Liver (tissue), 9 donors: ENCODE data around the gene SH3TC2. TPM values are rescaled to one million over a fixed set of nuclear protein-coding genes. Genes with fewer than 3 reads are reported as not detected.

ENCODE experiments used
- DNase-seq: peaks from one replicate; pipeline ENCODE4 v3.0.0-alpha.2; 2017; ENCODE audit warnings: low spot score
- H3K27ac ChIP-seq, 2 donors: one replicate each; pipeline ENCODE4 v1.7.0; 2013; ENCODE audit warnings: inconsistent platforms in 2 of 2, low read length in 2 of 2, control low read depth in 1 of 2, low read depth in 1 of 2, mild to moderate bottlenecking in 1 of 2
- H3K27me3 ChIP-seq, 4 donors: one replicate each; pipeline versions ENCODE4 v1.6.1 to v1.7.0; 2013; ENCODE audit warnings: low read length in 3 of 4, inconsistent platforms in 1 of 4, mild to moderate bottlenecking in 1 of 4, moderate library complexity in 1 of 4; ENCODE audit not compliant: control insufficient read depth in 4 of 4, insufficient read depth in 4 of 4
- H3K36me3 ChIP-seq, 4 donors: one replicate each; pipeline versions ENCODE4 v1.6.1 to v1.7.0; 2013; ENCODE audit warnings: low read length in 3 of 4, mild to moderate bottlenecking in 3 of 4, low read depth in 1 of 4, moderate library complexity in 1 of 4; ENCODE audit not compliant: control insufficient read depth in 4 of 4, insufficient read depth in 3 of 4
- H3K4me1 ChIP-seq, 4 donors: one replicate each; pipeline versions ENCODE4 v1.6.1 to v1.7.0; 2013; ENCODE audit warnings: low read length in 3 of 4, mild to moderate bottlenecking in 3 of 4, moderate library complexity in 1 of 4; ENCODE audit not compliant: control insufficient read depth in 4 of 4, insufficient read depth in 4 of 4
- H3K4me3 ChIP-seq, 3 donors: one replicate each; pipeline versions ENCODE4 v1.6.1 to v1.7.0; 2013; ENCODE audit warnings: low read length in 3 of 3, control low read depth in 1 of 3, low read depth in 1 of 3, mild to moderate bottlenecking in 1 of 3
- H3K9ac ChIP-seq, 2 donors: one replicate each; pipeline ENCODE4 v1.7.0; 2013; ENCODE audit warnings: low read length in 2 of 2, mild to moderate bottlenecking in 2 of 2, moderate library complexity in 2 of 2, control low read depth in 1 of 2, low read depth in 1 of 2
- H3K9me3 ChIP-seq, 4 donors: one replicate each; pipeline versions ENCODE4 v1.6.1 to v1.7.0; 2013; ENCODE audit warnings: low read length in 3 of 4; ENCODE audit not compliant: control insufficient read depth in 4 of 4
- ATF3 ChIP-seq: IDR thresholded peaks from 2 replicates; pipeline ENCODE4 v1.6.1; 2016; ENCODE audit warnings: antibody characterized with exemption
- CTCF ChIP-seq: fragments of 150-350 bp; IDR thresholded peaks from 2 replicates; pipeline ENCODE4 v1.5.1; 2017; ENCODE audit warnings: improper control_type of control experiment, low read depth, low read length; ENCODE audit not compliant: missing input control
- EGR1 ChIP-seq, 2 donors: IDR thresholded peaks; 2 replicates each; pipeline ENCODE4 v1.6.1; 2016 to 2018; ENCODE audit warnings: antibody characterized with exemption in 2 of 2, low read depth in 2 of 2
- FOXA2 ChIP-seq: IDR thresholded peaks from 2 replicates; pipeline ENCODE4 v1.6.1; 2016; ENCODE audit warnings: antibody characterized with exemption
- GABPA ChIP-seq, 2 donors: IDR thresholded peaks in 1 of 2; conservative IDR thresholded peaks in 1 of 2; 2 replicates each; pipeline ENCODE4 v1.6.1; 2016; ENCODE audit warnings: antibody characterized with exemption in 2 of 2, mild to moderate bottlenecking in 1 of 2, moderate library complexity in 1 of 2
- HNF4A ChIP-seq, 2 donors: conservative IDR thresholded peaks; 2 replicates each; pipeline ENCODE4 v1.6.1; 2016; ENCODE audit warnings: antibody characterized with exemption in 2 of 2, mild to moderate bottlenecking in 2 of 2
- JUND ChIP-seq, 2 donors: IDR thresholded peaks; 2 replicates each; pipeline ENCODE4 v1.6.1; 2016; ENCODE audit warnings: antibody characterized with exemption in 2 of 2
- MAX ChIP-seq: IDR thresholded peaks from 2 replicates; pipeline ENCODE4 v1.6.1; 2016; ENCODE audit warnings: antibody characterized with exemption
- NR2F2 ChIP-seq: IDR thresholded peaks from 2 replicates; pipeline ENCODE4 v1.6.1; 2016; ENCODE audit warnings: antibody characterized with exemption
- REST ChIP-seq: IDR thresholded peaks from 2 replicates; pipeline ENCODE4 v1.6.1; 2016; ENCODE audit warnings: antibody characterized with exemption, mild to moderate bottlenecking
- SP1 ChIP-seq: IDR thresholded peaks from 2 replicates; pipeline ENCODE4 v1.6.1; 2018; ENCODE audit warnings: antibody characterized with exemption, mild to moderate bottlenecking
- TAF1 ChIP-seq: conservative IDR thresholded peaks from 2 replicates; pipeline ENCODE4 v1.6.1; 2016; ENCODE audit warnings: antibody characterized with exemption, mild to moderate bottlenecking
- YY1 ChIP-seq: IDR thresholded peaks from 2 replicates; pipeline ENCODE4 v1.6.1; 2016; ENCODE audit warnings: antibody characterized with exemption, mild to moderate bottlenecking
- WGBS: extraction: QIAGEN DNeasy Blood & Tissue Kit; methylation state at CpG from one replicate; pipeline ENCODE4 v1.1.7; 2013; 5-methylcytosine and 5-hydroxymethylcytosine counted together
- polyA plus RNA-seq, 2 donors: library from polyadenylated mRNA; stranded (reverse) in 1 of 2; unstranded in 1 of 2; fragments of 200-250 nt in 1 of 2; fragments of >200 nt in 1 of 2; fragmentation: Nextera tagmentation in 1 of 2; extraction: Ambion mirVana in 1 of 2; gene quantifications; one replicate each; pipeline versions ENCODE4 v1.2.1 to v1.2.3, GENCODE V29; 2013 to 2015
- total RNA-seq, 2 donors: library from RNA; depleted of rRNA; stranded (reverse); fragments of >200 nt; gene quantifications; one replicate each; pipeline ENCODE4 v1.2.3, GENCODE V29; 2014
- TF ChIP-seq, protein P1 (sequence below): IDR thresholded peaks from 2 replicates; pipeline ENCODE4 v1.6.1; 2016; ENCODE audit warnings: antibody characterized with exemption
- donor health status: healthy.
- donor health status: healthy.
- donor health status: healthy.
- donor health status: healthy.
- donor health status: healthy.

Gene SH3TC2
- total and polyA plus RNA-seq, 4 donors, result 0.31 to 6.2 (median 0.57) TPM

GRCh38 chr5:148990817-148991216 is 72.0 kb downstream of the SH3TC2 start:
- Histone ChIP-seq H3K9me3 (no peaks in the 10 kb centered on the region), H3K4me1 (no peaks in the 10 kb centered on the region), H3K4me3 (no peak overlapping the region), H3K27ac (no peak overlapping the region), H3K27me3 (no peaks in the 10 kb centered on the region), H3K9ac (no peak overlapping the region), H3K36me3 (no peaks in the 10 kb centered on the region)
- 27% methylated on average over 1 of the region's 1 CpG for WGBS
- DNase-seq, result no peak
- TF ChIP-seq NR2F2 (no peak), TAF1 (no peak)

- Histone ChIP-seq H3K4me3 (no peak overlapping the region), H3K4me1 (no peaks in the 10 kb centered on the region), H3K27ac (no peak overlapping the region), H3K9me3 (no peaks in the 10 kb centered on the region), H3K36me3 (no peaks in the 10 kb centered on the region), H3K9ac (no peak overlapping the region), H3K27me3 (no peaks in the 10 kb centered on the region)
- no peak for DNase-seq
- TF ChIP-seq REST (no peak), SP1 (no peak), YY1 (no peak), HNF4A (conservative IDR thresholded peaks at IDR 0.05) (no peak), TAF1 (no peak), CTCF (no peak), ATF3 (no peak), FOXA2 (no peak), MAX (no peak), GABPA (IDR thresholded peaks at IDR 0.05 in 1 of 2, conservative IDR thresholded peaks at IDR 0.05 in 1 of 2) (no peak), EGR1 (IDR thresholded peaks at IDR 0.05; ENCODE audit: low read depth in 2 of 2) (no peak), JUND (IDR thresholded peaks at IDR 0.05) (no peak)
- TF ChIP-seq, protein P1, sequence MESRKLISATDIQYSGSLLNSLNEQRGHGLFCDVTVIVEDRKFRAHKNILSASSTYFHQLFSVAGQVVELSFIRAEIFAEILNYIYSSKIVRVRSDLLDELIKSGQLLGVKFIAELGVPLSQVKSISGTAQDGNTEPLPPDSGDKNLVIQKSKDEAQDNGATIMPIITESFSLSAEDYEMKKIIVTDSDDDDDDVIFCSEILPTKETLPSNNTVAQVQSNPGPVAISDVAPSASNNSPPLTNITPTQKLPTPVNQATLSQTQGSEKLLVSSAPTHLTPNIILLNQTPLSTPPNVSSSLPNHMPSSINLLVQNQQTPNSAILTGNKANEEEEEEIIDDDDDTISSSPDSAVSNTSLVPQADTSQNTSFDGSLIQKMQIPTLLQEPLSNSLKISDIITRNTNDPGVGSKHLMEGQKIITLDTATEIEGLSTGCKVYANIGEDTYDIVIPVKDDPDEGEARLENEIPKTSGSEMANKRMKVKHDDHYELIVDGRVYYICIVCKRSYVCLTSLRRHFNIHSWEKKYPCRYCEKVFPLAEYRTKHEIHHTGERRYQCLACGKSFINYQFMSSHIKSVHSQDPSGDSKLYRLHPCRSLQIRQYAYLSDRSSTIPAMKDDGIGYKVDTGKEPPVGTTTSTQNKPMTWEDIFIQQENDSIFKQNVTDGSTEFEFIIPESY, result no peak
- 88% methylated on average over 2 of the region's 2 CpGs for WGBS
Observed at GRCh38 chr5:148989567-148989966, 73.3 kb downstream of the SH3TC2 start.
